ENCODE results near the gene TK2. TPM values are rescaled to one million over a fixed set of nuclear protein-coding genes. Genes with fewer than 3 reads are reported as not detected.
"Not testable (repeated sequence)": the region's sequence is repeated elsewhere in the genome, so short reads cannot be mapped to it uniquely, and the experiment has no call there.

Gene TK2
- total RNA-seq (57.5 and 73.7 TPM in 2 replicates), polyA plus RNA-seq (34.8 and 36.8 TPM in 2 replicates), polyA minus RNA-seq (ENCODE audit: low replicate concordance) (75.7 and 207 TPM in 2 replicates)
- polyA plus RNA-seq (2012) = 24.8 and 31.4 TPM in 2 replicates

DNA sequence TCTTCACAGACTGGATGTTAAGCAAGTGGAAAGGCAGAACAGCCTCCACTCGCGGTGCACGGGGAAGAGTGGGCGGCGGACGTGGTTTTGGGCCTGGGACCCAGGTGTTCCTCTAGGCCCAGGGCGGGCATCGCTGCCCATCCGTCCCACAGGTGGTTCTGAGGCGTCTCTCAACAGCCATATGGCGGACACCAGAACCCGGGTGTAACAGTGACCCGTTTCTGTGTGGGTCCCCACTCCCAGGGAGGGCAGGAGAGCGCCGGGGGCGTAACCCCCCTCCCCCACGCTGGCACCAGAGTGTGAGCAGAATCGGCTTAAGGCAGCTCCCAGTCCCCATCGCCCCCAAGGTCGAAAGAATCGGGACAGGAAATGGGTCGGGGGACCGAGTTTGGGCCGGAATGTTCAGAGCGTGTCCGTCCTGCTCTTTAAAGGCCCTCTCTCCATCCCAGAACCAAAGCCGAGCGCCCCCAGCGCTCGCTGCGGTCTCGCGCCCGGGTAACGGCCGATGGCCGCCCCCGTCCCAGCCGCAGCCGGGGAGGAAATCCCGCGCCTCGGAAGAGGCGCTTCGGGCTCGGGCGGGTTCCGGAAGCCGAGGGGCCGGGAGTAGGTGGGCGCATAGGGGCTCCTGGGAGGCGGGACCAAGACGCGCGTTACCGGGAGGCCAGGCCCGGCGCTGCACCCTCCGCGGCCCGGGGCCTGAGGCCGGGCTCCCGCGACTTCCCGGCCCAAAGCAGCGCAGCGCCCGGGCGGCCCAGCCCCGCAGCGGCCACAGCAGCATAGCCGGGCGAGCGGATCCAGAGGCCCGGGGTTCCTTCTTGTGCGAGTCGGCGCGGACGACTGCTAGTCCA lies at the start of gene TK2:
TSS of gene TK2 (minus strand) at position 839 of the 848 bp plus-strand sequence. CDS start at position 778, 61 bp downstream.
- Histone ChIP-seq H3K27ac (ENCODE audit: insufficient read depth, low read length) (peak within 1 kb of the TSS; percentile 74), H3K79me2 (ENCODE audit: control insufficient read depth, insufficient read depth, low read length) (peaks cover 11% of the 10 kb centered on the region), H3K9me3 (ENCODE audit: control insufficient read depth, insufficient read depth, low read depth, low read length) (no peaks in the 10 kb centered on the region), H3K9ac (ENCODE audit: insufficient read depth, low read length) (peak within 1 kb of the TSS; percentile 87), H2AFZ (ENCODE audit: low read length) (peak within 1 kb of the TSS; percentile 90), H3K4me3 (replicated peaks in 1 of 4; ENCODE audit: control extremely low read depth in 1 of 4, insufficient read depth in 1 of 4, low read depth in 3 of 4, low read length in 4 of 4) (peak within 1 kb of the TSS; percentile 66 to 84 (median 72)), H3K27me3 (ENCODE audit: control insufficient read depth, insufficient read depth, low read length) (no peaks in the 10 kb centered on the region), H4K20me1 (ENCODE audit: control insufficient read depth, extremely low read depth, insufficient read depth, low read length) (no peaks in the 10 kb centered on the region), H3K4me1 (ENCODE audit: control insufficient read depth, extremely low read depth, insufficient read depth, low read length) (peaks cover 11% of the 10 kb centered on the region), H3K4me2 (ENCODE audit: extremely low read depth, insufficient read depth, low read length) (peak within 1 kb of the TSS; percentile 96), H3K36me3 (ENCODE audit: control insufficient read depth, insufficient read depth, low read length) (no peaks in the 10 kb centered on the region)
- peak; percentile 73 to 79 for DNase-seq (ENCODE audit: low read depth in 2 of 2)
- no peak for TF ChIP-seq EZH2 (IDR thresholded peaks at IDR 0.05; ENCODE audit: low read length, missing control alignments)
- TF ChIP-seq, protein P1, sequence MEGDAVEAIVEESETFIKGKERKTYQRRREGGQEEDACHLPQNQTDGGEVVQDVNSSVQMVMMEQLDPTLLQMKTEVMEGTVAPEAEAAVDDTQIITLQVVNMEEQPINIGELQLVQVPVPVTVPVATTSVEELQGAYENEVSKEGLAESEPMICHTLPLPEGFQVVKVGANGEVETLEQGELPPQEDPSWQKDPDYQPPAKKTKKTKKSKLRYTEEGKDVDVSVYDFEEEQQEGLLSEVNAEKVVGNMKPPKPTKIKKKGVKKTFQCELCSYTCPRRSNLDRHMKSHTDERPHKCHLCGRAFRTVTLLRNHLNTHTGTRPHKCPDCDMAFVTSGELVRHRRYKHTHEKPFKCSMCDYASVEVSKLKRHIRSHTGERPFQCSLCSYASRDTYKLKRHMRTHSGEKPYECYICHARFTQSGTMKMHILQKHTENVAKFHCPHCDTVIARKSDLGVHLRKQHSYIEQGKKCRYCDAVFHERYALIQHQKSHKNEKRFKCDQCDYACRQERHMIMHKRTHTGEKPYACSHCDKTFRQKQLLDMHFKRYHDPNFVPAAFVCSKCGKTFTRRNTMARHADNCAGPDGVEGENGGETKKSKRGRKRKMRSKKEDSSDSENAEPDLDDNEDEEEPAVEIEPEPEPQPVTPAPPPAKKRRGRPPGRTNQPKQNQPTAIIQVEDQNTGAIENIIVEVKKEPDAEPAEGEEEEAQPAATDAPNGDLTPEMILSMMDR (conservative IDR thresholded peaks at IDR 0.05 in 1 of 2, IDR thresholded peaks at IDR 0.05 in 1 of 2; ENCODE audit: low read depth in 1 of 2, low read length in 2 of 2) = no peak

GRCh38 chr16:66598111-66598510 lies 48.2 kb upstream of the TK2 start:
- no peak overlapping the region for H3K27ac ChIP-seq (ENCODE audit: insufficient read depth, low read length)
- no peak overlapping the region for H2AFZ ChIP-seq (ENCODE audit: low read length)
- H3K4me2 ChIP-seq (ENCODE audit: extremely low read depth, insufficient read depth, low read length) = no peak overlapping the region
- H3K9me3 ChIP-seq (ENCODE audit: control insufficient read depth, insufficient read depth, low read depth, low read length) = no peaks in the 10 kb centered on the region
- H3K9ac ChIP-seq (ENCODE audit: insufficient read depth, low read length) = no peak overlapping the region
- DNase-seq (ENCODE audit: low read depth in 2 of 2) = no peak
- peaks cover 9% of the 10 kb centered on the region for H3K27me3 ChIP-seq (ENCODE audit: control insufficient read depth, insufficient read depth, low read length)
- TF ChIP-seq, protein P1 (conservative IDR thresholded peaks at IDR 0.05 in 1 of 2, IDR thresholded peaks at IDR 0.05 in 1 of 2; ENCODE audit: low read depth in 1 of 2, low read length in 2 of 2) = no peak
- no peak for TF ChIP-seq EZH2 (IDR thresholded peaks at IDR 0.05; ENCODE audit: low read length, missing control alignments)
- H3K36me3 ChIP-seq (ENCODE audit: control insufficient read depth, insufficient read depth, low read length) = no peaks in the 10 kb centered on the region
- H4K20me1 ChIP-seq (ENCODE audit: control insufficient read depth, extremely low read depth, insufficient read depth, low read length) = no peaks in the 10 kb centered on the region
- H3K4me1 ChIP-seq (ENCODE audit: control insufficient read depth, extremely low read depth, insufficient read depth, low read length) = no peaks in the 10 kb centered on the region
- H3K79me2 ChIP-seq (ENCODE audit: control insufficient read depth, insufficient read depth, low read length) = no peaks in the 10 kb centered on the region
- H3K4me3 ChIP-seq (replicated peaks in 1 of 4; ENCODE audit: control extremely low read depth in 1 of 4, insufficient read depth in 1 of 4, low read depth in 3 of 4, low read length in 4 of 4) = no peak overlapping the region

- H3K79me2 ChIP-seq (ENCODE audit: control insufficient read depth, insufficient read depth, low read length) = no peaks in the 10 kb centered on the region
- no peak overlapping the region for H2AFZ ChIP-seq (ENCODE audit: low read length)
- DNase-seq (ENCODE audit: low read depth in 2 of 2) = no peak
- no peak overlapping the region for H3K4me3 ChIP-seq (replicated peaks in 1 of 4; ENCODE audit: control extremely low read depth in 1 of 4, insufficient read depth in 1 of 4, low read depth in 3 of 4, low read length in 4 of 4)
- no peaks in the 10 kb centered on the region for H3K36me3 ChIP-seq (ENCODE audit: control insufficient read depth, insufficient read depth, low read length)
- H3K9ac ChIP-seq (ENCODE audit: insufficient read depth, low read length) = no peak overlapping the region
- peaks cover 9% of the 10 kb centered on the region for H3K27me3 ChIP-seq (ENCODE audit: control insufficient read depth, insufficient read depth, low read length)
- H3K4me2 ChIP-seq (ENCODE audit: extremely low read depth, insufficient read depth, low read length) = no peak overlapping the region
- no peaks in the 10 kb centered on the region for H4K20me1 ChIP-seq (ENCODE audit: control insufficient read depth, extremely low read depth, insufficient read depth, low read length)
- H3K4me1 ChIP-seq (ENCODE audit: control insufficient read depth, extremely low read depth, insufficient read depth, low read length) = no peaks in the 10 kb centered on the region
- H3K9me3 ChIP-seq (ENCODE audit: control insufficient read depth, insufficient read depth, low read depth, low read length) = no peaks in the 10 kb centered on the region
- TF ChIP-seq, protein P1 (conservative IDR thresholded peaks at IDR 0.05 in 1 of 2, IDR thresholded peaks at IDR 0.05 in 1 of 2; ENCODE audit: low read depth in 1 of 2, low read length in 2 of 2) = no peak
- no peak for TF ChIP-seq EZH2 (IDR thresholded peaks at IDR 0.05; ENCODE audit: low read length, missing control alignments)
- H3K27ac ChIP-seq (ENCODE audit: insufficient read depth, low read length) = no peak overlapping the region
Observed at GRCh38 chr16:66596986-66597848, 47.3 kb upstream of the TK2 start.

- not testable (repeated sequence) for H4K20me1 ChIP-seq (ENCODE audit: control insufficient read depth, extremely low read depth, insufficient read depth, low read length); H3K79me2 ChIP-seq (ENCODE audit: control insufficient read depth, insufficient read depth, low read length); H3K4me1 ChIP-seq (ENCODE audit: control insufficient read depth, extremely low read depth, insufficient read depth, low read length); H2AFZ ChIP-seq (ENCODE audit: low read length); H3K27me3 ChIP-seq (ENCODE audit: control insufficient read depth, insufficient read depth, low read length); DNase-seq (ENCODE audit: low read depth in 2 of 2); H3K36me3 ChIP-seq (ENCODE audit: control insufficient read depth, insufficient read depth, low read length); H3K4me2 ChIP-seq (ENCODE audit: extremely low read depth, insufficient read depth, low read length); H3K9me3 ChIP-seq (ENCODE audit: control insufficient read depth, insufficient read depth, low read depth, low read length); H3K9ac ChIP-seq (ENCODE audit: insufficient read depth, low read length); H3K27ac ChIP-seq (ENCODE audit: insufficient read depth, low read length); H3K4me3 ChIP-seq (replicated peaks in 1 of 4; ENCODE audit: control extremely low read depth in 1 of 4, insufficient read depth in 1 of 4, low read depth in 3 of 4, low read length in 4 of 4)
Observed at GRCh38 chr16:66596559-66596958, 46.6 kb upstream of the TK2 start.

Measured in fibroblast of lung (primary cell).